Ascending aorta (tissue), 2 donors: Measurements from ENCODE around the gene UGT3A2. TPM values are rescaled to one million over a fixed set of nuclear protein-coding genes. Genes with fewer than 3 reads are reported as not detected.

Experiments
- DNase-seq, 2 donors: peaks; one replicate each; pipeline ENCODE4 v3.0.0-alpha.2; 2019; ENCODE audit warnings: low spot score in 2 of 2
- H3K27ac ChIP-seq, 2 donors: fragments of 200-600 bp; sonication (generic); one replicate each; pipeline ENCODE4 v1.5.1; 2016 to 2017; ENCODE audit warnings: mild to moderate bottlenecking in 1 of 2
- H3K27me3 ChIP-seq: fragments of 200-600 bp; sonication (generic); one replicate; pipeline ENCODE4 v1.5.1; 2017
- H3K36me3 ChIP-seq, 2 donors: fragments of 200-600 bp; sonication (generic); one replicate each; pipeline ENCODE4 v1.5.1; 2016
- H3K4me1 ChIP-seq, 2 donors: fragments of 200-600 bp; sonication (generic); one replicate each; pipeline ENCODE4 v1.5.1; 2016 to 2017; ENCODE audit warnings: mild to moderate bottlenecking in 1 of 2
- H3K4me3 ChIP-seq, 2 donors: fragments of 200-600 bp; sonication (generic); one replicate each; pipeline ENCODE4 v1.5.1; 2016 to 2017; ENCODE audit warnings: mild to moderate bottlenecking in 1 of 2
- H3K9me3 ChIP-seq, 2 donors: fragments of 200-600 bp; sonication (generic); one replicate each; pipeline ENCODE4 v1.5.1; 2016
- intact Hi-C: fragments of 100-400 bp; cut with DNase I; formaldehyde crosslinking; loops from one replicate; pipeline ENCODE4 v1.15.1; 2023
- total RNA-seq: library from RNA; depleted of rRNA; stranded (reverse); fragments of >200 nt; gene quantifications from one replicate; pipeline ENCODE4 v1.1.0, GENCODE V29; 2016
- TF ChIP-seq, protein P1 (sequence below), 3 experiments: fragments of 200-600 bp in 2 of 3; fragments of 450-650 bp in 1 of 3; sonication (generic) in 2 of 3; IDR thresholded peaks; one replicate each; pipeline ENCODE4 v1.5.1; 2016 to 2019; ENCODE audit warnings: antibody characterized with exemption in 3 of 3, mild to moderate bottlenecking in 1 of 3, moderate library complexity in 1 of 3

UGT3A2 gene
- total RNA-seq, 1 donor from 2014 or later = not detected

DNA sequence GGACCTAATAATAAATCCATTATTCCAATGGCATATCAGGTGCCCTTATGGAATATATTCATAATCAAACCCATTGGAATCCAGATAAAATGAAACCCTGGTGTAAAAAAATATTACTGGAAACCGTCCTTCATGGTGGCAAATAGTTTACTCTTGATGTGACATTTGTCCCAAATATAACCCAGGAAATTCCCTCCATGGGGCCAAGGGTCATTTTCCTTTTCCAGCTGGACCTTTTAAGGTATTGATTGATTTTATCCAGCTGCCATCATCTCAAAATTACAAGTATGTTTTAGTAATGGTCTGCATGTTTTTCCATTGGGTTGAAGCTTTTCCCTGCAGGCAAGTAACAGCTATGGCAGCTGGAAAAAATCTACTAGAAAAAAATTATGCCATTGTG is 67.1 kb downstream of the UGT3A2 start:
- Histone ChIP-seq H3K36me3 (no peaks in the 10 kb centered on the region), H3K27ac (no peak overlapping the region), H3K4me1 (no peaks in the 10 kb centered on the region), H3K27me3 (no peaks in the 10 kb centered on the region), H3K4me3 (no peak overlapping the region), H3K9me3 (no peaks in the 10 kb centered on the region)
- no peak for DNase-seq
- intact Hi-C loops = no loop called here
- TF ChIP-seq, protein P1, sequence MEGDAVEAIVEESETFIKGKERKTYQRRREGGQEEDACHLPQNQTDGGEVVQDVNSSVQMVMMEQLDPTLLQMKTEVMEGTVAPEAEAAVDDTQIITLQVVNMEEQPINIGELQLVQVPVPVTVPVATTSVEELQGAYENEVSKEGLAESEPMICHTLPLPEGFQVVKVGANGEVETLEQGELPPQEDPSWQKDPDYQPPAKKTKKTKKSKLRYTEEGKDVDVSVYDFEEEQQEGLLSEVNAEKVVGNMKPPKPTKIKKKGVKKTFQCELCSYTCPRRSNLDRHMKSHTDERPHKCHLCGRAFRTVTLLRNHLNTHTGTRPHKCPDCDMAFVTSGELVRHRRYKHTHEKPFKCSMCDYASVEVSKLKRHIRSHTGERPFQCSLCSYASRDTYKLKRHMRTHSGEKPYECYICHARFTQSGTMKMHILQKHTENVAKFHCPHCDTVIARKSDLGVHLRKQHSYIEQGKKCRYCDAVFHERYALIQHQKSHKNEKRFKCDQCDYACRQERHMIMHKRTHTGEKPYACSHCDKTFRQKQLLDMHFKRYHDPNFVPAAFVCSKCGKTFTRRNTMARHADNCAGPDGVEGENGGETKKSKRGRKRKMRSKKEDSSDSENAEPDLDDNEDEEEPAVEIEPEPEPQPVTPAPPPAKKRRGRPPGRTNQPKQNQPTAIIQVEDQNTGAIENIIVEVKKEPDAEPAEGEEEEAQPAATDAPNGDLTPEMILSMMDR (IDR thresholded peaks at IDR 0.05) = no peak

DNA sequence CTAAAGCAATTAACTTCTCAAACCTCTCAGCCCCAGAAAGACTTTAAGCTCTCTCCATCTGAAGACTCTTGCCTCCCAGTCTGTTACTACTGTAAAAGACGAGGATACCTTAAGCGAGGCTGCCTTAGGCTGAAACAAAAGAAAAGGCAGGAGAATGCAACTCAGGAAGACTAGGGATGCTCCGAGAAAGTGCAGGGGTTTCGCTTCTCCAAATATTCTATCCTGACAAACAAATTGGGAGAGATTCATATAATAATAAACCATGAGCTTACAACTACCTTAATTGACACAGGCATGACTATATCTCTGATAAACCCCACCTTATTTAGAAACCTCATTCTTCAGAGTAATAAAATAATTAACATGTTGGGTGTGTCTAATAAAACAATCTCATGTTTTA is 70.6 kb downstream of the UGT3A2 start:
- H3K4me1 ChIP-seq = no peaks in the 10 kb centered on the region
- intact Hi-C loops = no loop called here
- H3K9me3 ChIP-seq = no peaks in the 10 kb centered on the region
- no peak for DNase-seq
- no peaks in the 10 kb centered on the region for H3K27me3 ChIP-seq
- H3K36me3 ChIP-seq = no peaks in the 10 kb centered on the region
- no peak overlapping the region for H3K27ac ChIP-seq
- H3K4me3 ChIP-seq = no peak overlapping the region
- TF ChIP-seq, protein P1 (IDR thresholded peaks at IDR 0.05) = no peak

GRCh38 chr5:35990941-35991611 is 75.6 kb downstream of the UGT3A2 start, which contains the start of gene UGT3A1:
Gene UGT3A1, minus strand, starts transcription at chr5:35991390. Its CDS starts 150 bp downstream, at chr5:35991240.
- no peak for DNase-seq
- Histone ChIP-seq H3K27me3 (no peaks in the 10 kb centered on the region), H3K4me3 (no peak within 1 kb of the TSS), H3K4me1 (no peaks in the 10 kb centered on the region), H3K27ac (no peak within 1 kb of the TSS), H3K36me3 (no peaks in the 10 kb centered on the region), H3K9me3 (no peaks in the 10 kb centered on the region)
- intact Hi-C loops = no loop called here
- TF ChIP-seq, protein P1 (IDR thresholded peaks at IDR 0.05) = no peak

- intact Hi-C loops = no loop called here
- TF ChIP-seq, protein P1 (IDR thresholded peaks at IDR 0.05) = no peak
- no peak for DNase-seq
- Histone ChIP-seq H3K9me3 (no peaks in the 10 kb centered on the region), H3K4me3 (no peak overlapping the region), H3K4me1 (no peaks in the 10 kb centered on the region), H3K27ac (no peak overlapping the region), H3K36me3 (no peaks in the 10 kb centered on the region), H3K27me3 (no peaks in the 10 kb centered on the region)
Measured at GRCh38 chr5:35990520-35990919, 76.2 kb downstream of the UGT3A2 start.

- no peak for DNase-seq
- Histone ChIP-seq H3K9me3 (no peaks in the 10 kb centered on the region), H3K36me3 (no peaks in the 10 kb centered on the region), H3K4me1 (no peaks in the 10 kb centered on the region), H3K27ac (no peak overlapping the region), H3K4me3 (no peak overlapping the region), H3K27me3 (no peaks in the 10 kb centered on the region)
- intact Hi-C loops = no loop called here
- TF ChIP-seq, protein P1 (IDR thresholded peaks at IDR 0.05) = no peak
Measured at GRCh38 chr5:35988529-35988928, 78.2 kb downstream of the UGT3A2 start.
